ENCODE results near the gene ADAMTSL1. TPM values are rescaled to one million over a fixed set of nuclear protein-coding genes. Genes with fewer than 3 reads are reported as not detected.

ADAMTSL1 gene
- total and polyA plus RNA-seq, 2 donors: 3.2 to 42.3 TPM

- WGBS: 51% methylated on average over 3 of the region's 3 CpGs
- no peak for DNase-seq (ENCODE audit: extremely low spot score)
- Histone ChIP-seq H3K4me3 (ENCODE audit: low read depth, low read length) (no peak overlapping the region), H3K36me3 (ENCODE audit: insufficient read depth) (no peaks in the 10 kb centered on the region), H3K27ac (ENCODE audit: low read depth) (no peak overlapping the region), H3K4me1 (ENCODE audit: insufficient read depth) (no peaks in the 10 kb centered on the region)
Measured at GRCh38 chr9:18499062-18499461, 25.1 kb downstream of the ADAMTSL1 start.

DNA sequence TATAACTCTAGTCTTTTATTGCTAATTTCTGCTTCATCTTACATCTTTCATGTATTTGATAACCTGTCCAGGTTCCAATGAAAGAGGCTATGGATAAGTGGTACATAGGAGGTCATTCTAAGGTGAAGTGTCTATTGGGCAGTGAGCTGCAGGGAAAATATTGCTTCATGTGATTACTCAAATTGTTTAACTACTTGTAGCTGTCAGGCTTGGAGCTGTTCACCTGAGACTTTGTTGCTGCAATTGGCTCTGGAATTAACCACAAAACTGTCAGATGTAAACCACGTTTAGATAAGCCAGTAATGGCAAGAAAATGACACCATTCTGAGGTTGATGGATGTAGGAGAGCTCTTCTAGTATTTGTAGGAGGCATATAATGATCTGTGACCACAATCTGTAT is 26.0 kb downstream of the ADAMTSL1 start:
- H3K27ac ChIP-seq (ENCODE audit: low read depth): no peak overlapping the region
- no peaks in the 10 kb centered on the region for H3K36me3 ChIP-seq (ENCODE audit: insufficient read depth)
- no peak for DNase-seq (ENCODE audit: extremely low spot score)
- H3K4me1 ChIP-seq (ENCODE audit: insufficient read depth): no peaks in the 10 kb centered on the region
- H3K4me3 ChIP-seq (ENCODE audit: low read depth, low read length): no peak overlapping the region
- WGBS: 28% methylated on average over 1 of the region's 1 CpG

DNA sequence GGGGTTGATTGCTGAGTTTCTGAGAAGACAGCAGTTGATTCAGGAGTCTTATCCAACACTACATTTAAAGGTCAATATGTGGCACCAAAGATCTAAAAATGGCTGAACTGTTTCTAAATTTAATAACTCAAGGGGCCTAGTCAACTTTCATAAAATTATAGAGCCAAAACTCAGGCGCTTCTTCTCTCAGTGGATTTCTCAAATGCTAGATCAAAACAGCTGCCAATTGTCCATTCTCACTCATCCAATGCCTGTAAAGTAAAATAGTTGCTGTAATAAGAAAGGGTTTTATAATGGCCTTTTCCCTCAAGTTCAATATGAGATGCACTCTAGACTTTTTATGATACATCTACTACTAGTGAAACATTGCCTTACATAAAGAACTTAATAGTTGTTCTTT is 26.5 kb downstream of the ADAMTSL1 start:
- WGBS: 89% methylated on average over 1 of the region's 1 CpG
- Histone ChIP-seq H3K4me3 (ENCODE audit: low read depth, low read length) (no peak overlapping the region), H3K27ac (ENCODE audit: low read depth) (no peak overlapping the region), H3K4me1 (ENCODE audit: insufficient read depth) (no peaks in the 10 kb centered on the region), H3K36me3 (ENCODE audit: insufficient read depth) (no peaks in the 10 kb centered on the region)
- DNase-seq (ENCODE audit: extremely low spot score): no peak

DNA sequence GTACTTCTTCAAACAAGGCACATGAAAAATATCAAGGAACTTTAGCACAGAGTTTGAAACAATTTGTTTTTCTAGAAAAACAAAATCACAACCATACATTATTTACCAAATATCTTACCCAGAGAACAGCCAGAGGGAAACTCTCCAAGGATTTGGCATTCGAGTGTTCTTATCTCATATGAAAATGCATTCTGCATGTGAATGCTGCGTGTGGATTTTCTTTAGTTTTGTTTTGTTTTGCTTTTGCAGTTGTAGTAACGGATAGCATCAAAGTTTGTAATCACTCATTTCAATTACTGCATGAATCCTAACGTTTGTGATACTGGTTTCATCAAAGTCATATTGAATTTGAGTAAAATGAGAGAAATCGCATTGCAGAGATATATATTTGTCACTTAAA is 28.0 kb downstream of the ADAMTSL1 start:
- H3K36me3 ChIP-seq (ENCODE audit: insufficient read depth): no peaks in the 10 kb centered on the region
- 30% methylated on average over 5 of the region's 5 CpGs for WGBS
- H3K4me3 ChIP-seq (ENCODE audit: low read depth, low read length): no peak overlapping the region
- no peak for DNase-seq (ENCODE audit: extremely low spot score)
- H3K4me1 ChIP-seq (ENCODE audit: insufficient read depth): no peaks in the 10 kb centered on the region
- no peak overlapping the region for H3K27ac ChIP-seq (ENCODE audit: low read depth)

DNA sequence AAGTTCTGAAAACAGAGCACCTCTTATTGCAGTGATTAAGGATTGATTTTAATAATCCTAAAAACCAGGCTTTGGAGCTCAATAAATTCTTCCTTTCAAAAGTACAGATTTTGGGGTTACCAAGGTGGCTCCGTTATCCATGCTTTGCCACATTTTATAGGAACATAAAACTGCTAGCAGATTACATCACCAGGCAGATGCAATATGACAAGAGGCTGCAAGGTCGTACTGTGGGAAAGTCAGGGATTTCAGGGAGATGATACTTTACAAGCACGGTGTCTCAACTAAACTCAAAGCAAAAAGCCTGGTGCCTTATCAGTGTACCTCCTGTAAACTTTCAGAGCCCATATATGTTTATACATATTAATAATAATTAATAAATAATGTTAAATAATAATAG is 28.6 kb downstream of the ADAMTSL1 start:
- H3K4me1 ChIP-seq (ENCODE audit: insufficient read depth): no peaks in the 10 kb centered on the region
- 38% methylated on average over 3 of the region's 3 CpGs for WGBS
- DNase-seq (ENCODE audit: extremely low spot score): no peak
- H3K4me3 ChIP-seq (ENCODE audit: low read depth, low read length): no peak overlapping the region
- H3K27ac ChIP-seq (ENCODE audit: low read depth): no peak overlapping the region
- no peaks in the 10 kb centered on the region for H3K36me3 ChIP-seq (ENCODE audit: insufficient read depth)

- no peak overlapping the region for H3K4me3 ChIP-seq (ENCODE audit: low read depth, low read length)
- H3K36me3 ChIP-seq (ENCODE audit: insufficient read depth): no peaks in the 10 kb centered on the region
- H3K4me1 ChIP-seq (ENCODE audit: insufficient read depth): no peaks in the 10 kb centered on the region
- 91% methylated on average over 14 of the region's 14 CpGs for WGBS
- no peak for DNase-seq (ENCODE audit: extremely low spot score)
- no peak overlapping the region for H3K27ac ChIP-seq (ENCODE audit: low read depth)
Measured at GRCh38 chr9:18504707-18505106, 30.8 kb downstream of the ADAMTSL1 start.

DNA sequence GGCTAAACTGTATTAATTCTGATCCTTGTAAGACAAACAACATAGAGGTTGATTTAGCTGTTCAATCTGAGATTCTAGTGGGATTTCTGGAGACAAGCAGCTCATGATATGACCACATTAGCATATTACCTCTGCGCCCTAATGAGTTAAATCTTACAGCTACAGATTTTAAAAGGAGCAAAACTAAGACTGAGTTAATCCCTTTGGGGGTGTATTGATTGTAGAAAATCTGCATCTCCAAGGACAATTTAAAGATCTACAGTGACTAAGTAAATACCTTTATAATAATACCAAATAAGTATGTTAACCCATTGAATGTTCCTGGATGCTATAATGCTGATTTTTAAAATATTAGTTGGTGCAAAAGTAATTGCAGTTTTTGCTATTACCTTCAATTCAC is 33.2 kb downstream of the ADAMTSL1 start:
- H3K4me1 ChIP-seq (ENCODE audit: insufficient read depth): no peaks in the 10 kb centered on the region
- H3K36me3 ChIP-seq (ENCODE audit: insufficient read depth): no peaks in the 10 kb centered on the region
- WGBS: 92% methylated on average over 1 of the region's 1 CpG
- no peak for DNase-seq (ENCODE audit: extremely low spot score)
- H3K27ac ChIP-seq (ENCODE audit: low read depth): no peak overlapping the region
- no peak overlapping the region for H3K4me3 ChIP-seq (ENCODE audit: low read depth, low read length)

DNA sequence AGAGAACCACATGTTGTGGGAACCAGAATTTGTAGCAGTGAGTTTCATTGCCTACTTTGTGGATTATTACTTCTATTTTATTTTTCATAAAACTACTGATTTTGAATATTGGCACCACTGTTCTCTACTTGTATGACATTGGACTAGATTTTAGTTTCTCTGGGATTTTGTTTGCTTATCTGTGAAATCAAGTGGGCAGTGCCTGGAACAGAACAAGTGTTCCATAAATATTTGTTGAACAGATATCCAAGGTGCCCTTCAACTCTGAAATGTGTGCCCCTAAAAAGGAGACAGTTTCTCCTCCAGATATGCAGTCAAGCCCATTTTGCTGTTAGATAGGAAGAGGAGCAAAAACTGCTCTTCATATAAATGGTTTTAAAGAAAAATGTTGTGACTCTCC is 42.6 kb downstream of the ADAMTSL1 start:
- DNase-seq (ENCODE audit: extremely low spot score): no peak
- H3K27ac ChIP-seq (ENCODE audit: low read depth): no peak overlapping the region
- H3K4me3 ChIP-seq (ENCODE audit: low read depth, low read length): no peak overlapping the region
- H3K36me3 ChIP-seq (ENCODE audit: insufficient read depth): no peaks in the 10 kb centered on the region
- no peaks in the 10 kb centered on the region for H3K4me1 ChIP-seq (ENCODE audit: insufficient read depth)

DNA sequence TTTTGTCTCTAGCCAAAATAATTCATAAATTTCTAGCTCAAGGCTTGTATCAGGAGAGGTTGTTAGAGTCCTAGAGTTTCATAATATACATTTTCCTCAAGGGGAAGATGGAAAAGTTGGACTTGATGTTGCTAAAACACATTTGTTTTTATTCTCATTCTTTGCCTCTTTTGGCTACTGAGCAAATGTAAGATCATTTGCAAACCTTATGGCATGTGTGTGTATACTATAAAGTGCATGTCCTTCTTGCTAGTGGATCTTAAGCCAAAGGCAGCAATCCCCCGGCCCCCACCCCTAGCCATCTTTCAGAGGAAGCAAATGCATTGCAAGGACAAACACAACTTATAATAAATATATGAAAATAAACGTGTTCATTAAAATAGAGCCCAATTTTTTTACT is 43.0 kb downstream of the ADAMTSL1 start:
- no peaks in the 10 kb centered on the region for H3K4me1 ChIP-seq (ENCODE audit: insufficient read depth)
- H3K27ac ChIP-seq (ENCODE audit: low read depth): no peak overlapping the region
- H3K4me3 ChIP-seq (ENCODE audit: low read depth, low read length): no peak overlapping the region
- WGBS: 60% methylated on average over 2 of the region's 2 CpGs
- DNase-seq (ENCODE audit: extremely low spot score): no peak
- no peaks in the 10 kb centered on the region for H3K36me3 ChIP-seq (ENCODE audit: insufficient read depth)

DNA sequence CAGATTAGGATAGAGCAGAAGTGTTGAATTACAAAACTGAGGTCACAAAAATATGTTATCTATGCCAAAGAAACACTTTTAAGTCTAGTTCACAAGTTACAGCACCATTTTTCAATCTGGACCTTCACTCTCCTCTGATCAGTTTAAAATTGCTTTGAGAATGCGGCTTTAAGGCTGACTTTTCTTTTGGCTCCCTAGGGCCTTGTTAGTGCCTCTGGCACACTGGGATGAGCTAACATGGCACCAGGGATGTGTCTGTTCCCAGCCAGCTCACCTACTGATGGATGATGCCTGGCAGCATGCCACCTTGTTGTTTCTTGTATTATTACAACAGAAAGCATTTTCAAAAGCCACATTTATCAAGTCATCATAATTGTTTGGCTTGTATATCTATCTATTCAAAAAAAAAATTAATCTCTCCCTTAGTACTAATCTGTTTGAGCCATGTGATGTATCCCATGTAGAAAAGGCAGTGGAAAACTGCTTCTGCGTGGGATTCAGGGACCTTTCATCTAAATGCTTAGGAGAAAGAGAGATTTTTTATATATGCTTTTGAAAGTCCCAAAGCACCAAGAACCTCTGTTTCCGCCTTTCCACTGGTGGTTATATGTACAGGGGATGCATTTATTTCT is 46.6 kb downstream of the ADAMTSL1 start:
- DNase-seq (ENCODE audit: extremely low spot score): no peak
- H3K4me3 ChIP-seq (ENCODE audit: low read depth, low read length): no peak overlapping the region
- no peaks in the 10 kb centered on the region for H3K36me3 ChIP-seq (ENCODE audit: insufficient read depth)
- no peaks in the 10 kb centered on the region for H3K4me1 ChIP-seq (ENCODE audit: insufficient read depth)
- 80% methylated on average over 3 of the region's 3 CpGs for WGBS
- no peak overlapping the region for H3K27ac ChIP-seq (ENCODE audit: low read depth)

- DNase-seq (ENCODE audit: extremely low spot score): no peak
- H3K4me1 ChIP-seq (ENCODE audit: insufficient read depth): no peaks in the 10 kb centered on the region
- 88% methylated on average over 3 of the region's 3 CpGs for WGBS
- H3K27ac ChIP-seq (ENCODE audit: low read depth): no peak overlapping the region
- no peaks in the 10 kb centered on the region for H3K36me3 ChIP-seq (ENCODE audit: insufficient read depth)
- H3K4me3 ChIP-seq (ENCODE audit: low read depth, low read length): no peak overlapping the region
Measured at GRCh38 chr9:18526685-18527084, 52.7 kb downstream of the ADAMTSL1 start.

DNA sequence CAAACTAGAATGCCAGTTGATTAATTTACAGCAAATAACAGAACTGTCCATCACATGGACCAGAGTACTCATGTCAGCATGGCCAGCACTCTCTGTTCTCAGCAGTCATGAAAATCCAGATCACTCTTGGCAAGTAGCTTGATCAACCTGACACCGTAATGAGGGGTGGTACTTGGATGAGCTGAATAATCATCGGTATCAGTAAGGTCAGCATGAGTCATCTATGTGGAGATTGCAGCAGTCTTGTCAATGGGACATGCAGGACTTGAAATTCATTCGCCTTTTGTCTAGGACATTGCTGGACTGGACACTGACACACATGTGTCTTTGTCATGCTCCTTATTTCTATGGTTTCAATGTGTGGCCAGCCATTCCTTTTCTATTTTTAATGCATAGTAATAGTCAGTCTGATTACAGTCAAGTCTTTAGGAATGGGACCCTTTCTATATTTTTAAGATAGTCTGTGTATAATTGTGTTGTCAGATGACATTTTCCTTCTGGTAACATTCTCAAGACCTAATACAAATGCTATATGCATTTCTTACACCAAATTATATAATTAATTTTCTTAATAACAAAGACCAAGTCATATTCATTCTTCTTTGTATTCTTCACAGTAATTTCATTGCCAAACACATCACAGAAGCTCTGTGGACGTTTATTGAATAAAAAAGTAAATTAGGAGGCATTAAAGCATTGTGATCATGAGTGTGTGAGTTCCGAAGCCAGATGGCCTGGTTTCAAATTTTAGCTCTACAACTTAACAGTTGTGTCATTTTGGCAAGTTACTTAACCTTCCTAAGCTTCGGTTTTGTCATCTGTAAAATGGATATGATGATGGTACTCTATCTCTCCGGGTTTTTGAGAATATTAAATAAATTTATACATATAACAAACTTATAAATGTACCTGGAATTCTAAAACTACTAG is 57.4 kb downstream of the ADAMTSL1 start:
- Histone ChIP-seq H3K27ac (ENCODE audit: low read depth) (no peak overlapping the region), H3K36me3 (ENCODE audit: insufficient read depth) (no peaks in the 10 kb centered on the region), H3K4me1 (ENCODE audit: insufficient read depth) (no peaks in the 10 kb centered on the region), H3K4me3 (ENCODE audit: low read depth, low read length) (no peak overlapping the region)
- no peak for DNase-seq (ENCODE audit: extremely low spot score)
- WGBS: 72% methylated on average over 7 of the region's 7 CpGs

DNA sequence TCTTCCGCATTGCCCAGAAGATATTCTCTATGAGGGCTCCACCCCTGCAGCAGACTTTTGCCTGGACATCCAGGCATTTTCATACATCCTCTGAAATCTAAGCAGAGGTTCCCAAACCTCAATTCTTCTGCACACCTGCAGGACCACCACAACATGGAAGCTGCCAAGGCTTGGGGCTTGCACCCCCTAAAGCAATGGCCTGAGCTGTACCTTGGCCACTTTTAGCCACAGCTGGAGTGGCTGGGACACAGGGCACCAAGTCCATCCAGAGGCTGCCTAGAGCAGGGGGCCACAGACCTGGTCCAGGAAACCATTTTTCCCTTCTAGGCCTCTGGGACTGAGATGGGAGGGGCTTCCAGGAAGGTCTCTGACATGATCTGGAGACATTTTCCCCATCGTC is 60.7 kb downstream of the ADAMTSL1 start:
- Histone ChIP-seq H3K27ac (ENCODE audit: low read depth) (no peak overlapping the region), H3K4me3 (ENCODE audit: low read depth, low read length) (no peak overlapping the region), H3K4me1 (ENCODE audit: insufficient read depth) (no peaks in the 10 kb centered on the region), H3K36me3 (ENCODE audit: insufficient read depth) (no peaks in the 10 kb centered on the region)
- DNase-seq (ENCODE audit: extremely low spot score): no peak
- WGBS: 98% methylated on average over 2 of the region's 2 CpGs

DNA sequence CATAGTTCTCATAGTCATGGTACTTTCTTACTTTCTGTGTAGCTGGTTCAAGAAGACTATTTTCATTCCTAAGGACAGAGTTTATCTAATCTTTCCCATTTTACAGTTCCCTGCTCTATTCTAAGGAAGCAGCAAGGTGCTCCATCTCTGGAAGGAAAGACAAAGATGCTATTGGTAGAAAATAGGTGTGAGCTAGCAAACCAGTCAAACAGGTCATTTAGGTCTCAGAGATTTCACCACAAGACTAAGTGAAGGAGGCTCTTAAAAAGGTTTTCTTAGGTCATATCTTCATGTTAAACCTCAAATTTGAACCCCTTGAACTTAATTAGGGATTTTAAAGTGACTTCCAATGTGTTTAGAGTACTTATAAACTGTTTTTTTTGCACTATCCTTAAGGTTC is 62.6 kb downstream of the ADAMTSL1 start:
- Histone ChIP-seq H3K36me3 (ENCODE audit: insufficient read depth) (no peaks in the 10 kb centered on the region), H3K27ac (ENCODE audit: low read depth) (no peak overlapping the region), H3K4me1 (ENCODE audit: insufficient read depth) (no peaks in the 10 kb centered on the region), H3K4me3 (ENCODE audit: low read depth, low read length) (no peak overlapping the region)
- DNase-seq (ENCODE audit: extremely low spot score): no peak

Data from urinary bladder (tissue), 4 donors.